HepG2 (cell line): ENCODE measurements around the gene CARMIL3. TPM values are rescaled to one million over a fixed set of nuclear protein-coding genes. Genes with fewer than 3 reads are reported as not detected.

ENCODE experiments used
- BCL3 ChIP-seq: sonication (generic); formaldehyde crosslinking; IDR thresholded peaks from 2 replicates; pipeline ENCODE4 v1.5.1; 2020; ENCODE audit warnings: mild to moderate bottlenecking, missing genetic modification reagents, moderate library complexity
- BORCS8-MEF2B ChIP-seq: sonication (generic); formaldehyde crosslinking; IDR thresholded peaks from 2 replicates; pipeline ENCODE4 v1.8.0; 2022; ENCODE audit warnings: mild to moderate bottlenecking, missing genetic modification reagents
- GMEB2 ChIP-seq: IDR thresholded peaks from 2 replicates; pipeline ENCODE4 v1.6.1; 2016; ENCODE audit warnings: missing biosample characterization, missing genetic modification reagents, low read depth
- KDM6A ChIP-seq: IDR thresholded peaks from 2 replicates; pipeline ENCODE4 v1.6.1; 2016; ENCODE audit warnings: low read depth
- KIAA2018 ChIP-seq: sonication (generic); formaldehyde crosslinking; IDR thresholded peaks from 2 replicates; pipeline ENCODE4 v1.5.0; 2020; ENCODE audit warnings: mild to moderate bottlenecking, missing genetic modification reagents, borderline replicate concordance
- NFKBIZ ChIP-seq: IDR thresholded peaks from 2 replicates; pipeline ENCODE4 v1.6.1; 2018; ENCODE audit warnings: missing genetic modification reagents, missing compliant biosample characterization
- NR3C1 ChIP-seq: sonication (generic); formaldehyde crosslinking; IDR thresholded peaks from 2 replicates; pipeline ENCODE4 v1.4.0; 2020; ENCODE audit warnings: missing genetic modification reagents
- RARA ChIP-seq: IDR thresholded peaks from 2 replicates; pipeline ENCODE4 v1.6.1; 2016; ENCODE audit warnings: missing genetic modification reagents, missing compliant biosample characterization
- ZNF280D ChIP-seq: sonication (generic); formaldehyde crosslinking; IDR thresholded peaks from 2 replicates; pipeline ENCODE4 v1.5.1; 2020; ENCODE audit warnings: mild to moderate bottlenecking, missing genetic modification reagents
- ZNF331 ChIP-seq: sonication (generic); formaldehyde crosslinking; IDR thresholded peaks from 2 replicates; pipeline ENCODE4 v1.4.0; 2020; ENCODE audit warnings: missing genetic modification reagents
- ZNF775 ChIP-seq: sonication (generic); formaldehyde crosslinking; IDR thresholded peaks from 2 replicates; pipeline ENCODE4 v1.4.0; 2020; ENCODE audit warnings: missing genetic modification reagents, mild to moderate bottlenecking, moderate library complexity, borderline replicate concordance
- ZSCAN21 ChIP-seq: sonication (generic); formaldehyde crosslinking; IDR thresholded peaks from 2 replicates; pipeline ENCODE4 v1.8.0; 2022; ENCODE audit warnings: mild to moderate bottlenecking, missing genetic modification reagents, moderate library complexity, borderline replicate concordance
- polyA plus RNA-seq, 8 experiments: library from polyadenylated mRNA; depleted of rRNA in 3 of 8; stranded (reverse) in 7 of 8; unstranded in 1 of 8; fragments of >200 nt; fragmentation: Illumina TruSeq in 4 of 8; extraction: Trizol in 4 of 8; gene quantifications; 2 replicates each; pipeline versions ENCODE4 v1.2.1 to v1.2.3, GENCODE V29; 2011 to 2016; ENCODE audit warnings: low read depth in 4 of 8, missing spikeins in 1 of 8, mixed read lengths in 1 of 8; ENCODE audit not compliant: insufficient read depth in 1 of 8
- total RNA-seq, 5 experiments: library from RNA; depleted of rRNA; stranded (reverse); fragments of >200 nt; fragmentation: Illumina TruSeq; extraction: Trizol; gene quantifications; 2 replicates each; pipeline ENCODE4 v1.2.3, GENCODE V29; 2016; ENCODE audit warnings: low read depth in 1 of 5

The CARMIL3 gene
- total and polyA plus RNA-seq, 2 of the 13 experiments (the other 11 are each of a cell fraction or from before 2014, with no cell fraction given), result 0.27 to 0.55 TPM

- TF ChIP-seq KIAA2018 (CRISPR knock-in tag), result no peak
- TF ChIP-seq NR3C1 (CRISPR knock-in tag), result no peak
- no peak; the same call in 1 of the 2 replicates for TF ChIP-seq BORCS8-MEF2B (CRISPR knock-in tag)
- no peak for TF ChIP-seq ZNF775 (CRISPR knock-in tag)
- no peak for TF ChIP-seq ZNF280D (CRISPR knock-in tag)
- TF ChIP-seq NFKBIZ (CRISPR knock-in tag), result no peak; the same call in 1 of the 2 replicates
- TF ChIP-seq GMEB2 (CRISPR knock-in tag), result no peak
- peak; percentile 89; the same call in 1 of the 2 replicates for TF ChIP-seq ZSCAN21 (CRISPR knock-in tag)
- peak; percentile 67 for TF ChIP-seq RARA (CRISPR knock-in tag)
- no peak for TF ChIP-seq KDM6A (CRISPR knock-in tag)
- 0 out of 2 replicates have a peak, but pooled peaks have one; percentile 70 for TF ChIP-seq ZNF331 (CRISPR knock-in tag)
- TF ChIP-seq BCL3 (CRISPR knock-in tag), result peak; percentile 54
Observed at GRCh38 chr14:24080888-24081738, 29.3 kb downstream of the CARMIL3 start (continued).
